HG02938 (cell line): ENCODE data around the gene GATA1.
"Not testable (repeated sequence)": the region's sequence is repeated elsewhere in the genome, so short reads cannot be mapped to it uniquely, and the experiment has no call there.

Experiments used
- ATAC-seq: cut with Tn5 transposase; IDR thresholded peaks from one replicate; pipeline ENCODE4 v1.9.1; 2021; ENCODE audit warnings: mild to moderate bottlenecking, moderate library complexity; ENCODE audit not compliant: unreplicated experiment

The GATA1 gene

DNA sequence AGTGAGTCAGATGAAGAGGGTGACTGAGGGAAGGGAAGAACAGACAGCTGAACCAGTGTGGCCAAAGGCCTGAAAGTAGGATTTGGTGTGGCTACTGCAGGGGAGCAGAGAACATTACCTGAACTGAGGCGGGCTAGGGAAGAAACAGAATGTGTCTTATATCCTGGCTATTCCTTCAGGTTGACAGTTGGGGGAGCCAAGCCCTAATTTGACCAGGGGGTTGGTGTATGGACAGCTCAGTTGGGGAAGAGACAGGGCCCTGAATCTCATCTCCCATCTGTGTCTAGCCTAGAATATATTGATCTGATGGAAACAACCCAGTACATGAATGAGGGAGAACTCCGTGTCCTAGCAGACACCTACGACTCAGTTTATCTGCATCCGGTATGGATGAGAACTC lies 19.7 kb downstream of the GATA1 start:
- ATAC-seq, result no peak

DNA sequence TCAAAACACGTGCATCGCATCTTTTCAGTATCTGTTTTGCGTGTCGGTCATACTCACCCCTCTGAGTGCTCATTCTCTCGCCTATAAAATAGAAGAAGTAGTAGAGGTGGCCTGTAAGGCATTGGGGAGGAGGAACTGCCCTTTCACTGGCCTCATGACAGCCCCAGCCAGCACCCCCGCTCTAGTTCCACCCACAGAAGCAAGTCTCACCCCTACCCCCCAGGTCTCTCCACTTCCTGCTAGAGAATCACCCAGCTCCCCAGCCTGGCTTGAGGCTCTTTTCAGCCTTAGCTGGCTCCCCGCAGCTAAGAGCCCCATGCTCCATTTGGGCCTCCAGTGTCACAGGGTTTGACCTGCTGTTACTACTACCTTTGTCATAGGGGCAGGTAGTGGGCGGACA lies 27.3 kb downstream of the GATA1 start:
- ATAC-seq, result no peak

DNA sequence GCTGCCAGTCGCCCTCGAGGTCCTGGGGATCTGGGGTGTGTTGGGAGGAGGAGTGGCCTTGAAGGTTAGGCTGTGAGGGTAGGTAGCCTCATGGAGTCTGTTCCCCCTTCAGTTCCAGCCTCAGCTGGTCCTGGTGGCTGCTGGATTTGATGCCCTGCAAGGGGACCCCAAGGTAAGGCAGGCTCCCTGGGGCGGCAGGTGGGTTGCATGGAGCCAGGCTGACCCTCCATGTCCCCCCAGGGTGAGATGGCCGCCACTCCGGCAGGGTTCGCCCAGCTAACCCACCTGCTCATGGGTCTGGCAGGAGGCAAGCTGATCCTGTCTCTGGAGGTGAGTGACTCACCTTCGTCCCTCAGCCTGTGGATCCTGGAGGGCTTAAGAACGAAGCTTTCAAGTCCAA lies 28.3 kb downstream of the GATA1 start:
- no peak for ATAC-seq

DNA sequence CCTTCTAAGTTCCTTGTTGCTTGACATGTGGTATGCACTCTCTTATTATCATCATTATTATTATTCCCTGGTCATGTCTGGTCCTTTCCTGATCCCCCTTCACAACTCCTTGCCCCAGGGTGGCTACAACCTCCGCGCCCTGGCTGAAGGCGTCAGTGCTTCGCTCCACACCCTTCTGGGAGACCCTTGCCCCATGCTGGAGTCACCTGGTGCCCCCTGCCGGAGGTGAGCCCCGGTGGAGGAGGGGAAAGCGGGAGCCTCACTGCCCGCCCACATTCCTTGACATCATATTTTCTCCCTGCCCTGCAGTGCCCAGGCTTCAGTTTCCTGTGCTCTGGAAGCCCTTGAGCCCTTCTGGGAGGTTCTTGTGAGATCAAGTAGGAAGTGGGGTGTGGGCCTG lies 28.9 kb downstream of the GATA1 start:
- ATAC-seq, result no peak

DNA sequence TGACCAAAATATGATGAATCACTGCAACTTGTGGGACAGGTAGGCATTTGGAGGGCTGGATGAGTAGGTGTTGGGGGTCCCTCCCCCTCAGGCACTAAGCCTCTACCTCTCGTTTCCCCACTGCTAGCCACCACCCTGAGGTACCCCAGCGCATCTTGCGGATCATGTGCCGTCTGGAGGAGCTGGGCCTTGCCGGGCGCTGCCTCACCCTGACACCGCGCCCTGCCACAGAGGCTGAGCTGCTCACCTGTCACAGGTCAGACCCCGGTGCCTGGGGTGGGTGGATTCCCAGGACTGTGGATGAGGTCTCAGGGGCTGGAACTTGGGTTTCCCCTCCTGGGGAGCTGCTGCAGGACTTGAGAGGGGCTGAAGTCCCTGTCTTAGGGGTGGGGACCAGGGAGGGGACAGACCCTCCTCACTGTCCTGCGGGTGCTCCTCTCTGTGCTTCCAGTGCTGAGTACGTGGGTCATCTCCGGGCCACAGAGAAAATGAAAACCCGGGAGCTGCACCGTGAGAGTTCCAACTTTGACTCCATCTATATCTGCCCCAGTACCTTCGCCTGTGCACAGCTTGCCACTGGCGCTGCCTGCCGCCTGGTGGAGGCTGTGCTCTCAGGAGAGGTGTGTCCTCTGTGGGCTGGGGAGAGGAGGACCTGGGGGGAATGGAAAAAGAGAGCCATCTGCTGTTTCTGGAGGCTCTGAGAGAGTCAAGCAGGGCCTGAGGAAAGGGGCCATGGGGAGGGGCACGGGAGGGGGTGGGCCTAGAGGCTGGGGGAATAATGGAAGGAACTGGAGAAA lies 29.8 kb downstream of the GATA1 start:
- no peak for ATAC-seq

DNA sequence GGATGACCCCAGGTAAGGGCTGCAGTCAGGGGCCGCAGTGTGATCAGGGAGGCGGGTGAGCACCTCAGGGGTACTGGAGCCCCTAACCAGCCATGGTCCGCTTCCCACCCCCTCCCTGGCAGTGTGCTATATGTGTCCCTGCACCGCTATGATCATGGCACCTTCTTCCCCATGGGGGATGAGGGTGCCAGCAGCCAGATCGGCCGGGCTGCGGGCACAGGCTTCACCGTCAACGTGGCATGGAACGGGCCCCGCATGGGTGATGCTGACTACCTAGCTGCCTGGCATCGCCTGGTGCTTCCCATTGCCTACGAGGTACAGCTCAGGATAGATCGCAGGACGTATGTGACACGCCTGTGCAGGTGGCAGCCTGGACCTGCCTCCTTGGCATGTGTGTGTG lies 31.7 kb downstream of the GATA1 start:
- no peak for ATAC-seq

DNA sequence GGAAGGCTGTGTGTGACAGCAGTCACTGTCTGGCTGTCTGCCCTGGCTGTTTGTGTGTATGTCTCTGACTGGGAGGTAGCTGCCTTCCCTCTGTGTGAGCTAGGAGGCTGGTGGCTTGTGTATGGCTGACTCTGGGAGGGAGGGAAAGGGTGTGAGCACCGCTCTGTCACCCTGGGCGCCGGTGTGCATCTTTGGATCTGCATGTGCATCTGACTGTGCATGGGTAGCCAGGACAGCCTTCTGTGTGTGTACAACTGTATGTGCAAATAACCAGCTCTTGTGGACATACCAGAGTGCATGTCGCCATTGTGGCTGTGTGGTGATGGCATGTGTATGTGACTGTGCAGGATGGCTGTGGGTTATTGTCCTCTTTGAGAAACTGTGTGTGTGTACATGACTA lies 32.5 kb downstream of the GATA1 start:
- no peak for ATAC-seq

DNA sequence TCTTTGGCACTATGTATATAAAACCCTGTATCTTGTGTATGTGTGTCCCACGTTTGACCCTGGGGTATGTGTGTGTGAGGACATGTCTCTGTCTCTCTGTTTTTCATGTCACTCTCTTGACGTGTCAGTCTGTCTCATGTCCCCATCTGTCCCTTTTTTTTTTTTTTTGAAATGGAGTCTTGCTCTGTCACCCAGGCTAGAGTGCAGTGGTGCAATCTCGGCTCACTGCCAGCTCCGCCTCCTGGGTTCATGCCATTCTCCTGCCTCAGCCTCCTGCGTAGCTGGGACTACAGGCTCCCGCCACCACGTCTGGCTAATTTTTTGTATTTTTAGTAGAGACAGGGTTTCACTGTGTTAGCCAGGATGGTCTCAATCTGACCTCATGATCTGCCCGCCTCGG lies 33.0 kb downstream of the GATA1 start:
- ATAC-seq, result not testable (repeated sequence)

DNA sequence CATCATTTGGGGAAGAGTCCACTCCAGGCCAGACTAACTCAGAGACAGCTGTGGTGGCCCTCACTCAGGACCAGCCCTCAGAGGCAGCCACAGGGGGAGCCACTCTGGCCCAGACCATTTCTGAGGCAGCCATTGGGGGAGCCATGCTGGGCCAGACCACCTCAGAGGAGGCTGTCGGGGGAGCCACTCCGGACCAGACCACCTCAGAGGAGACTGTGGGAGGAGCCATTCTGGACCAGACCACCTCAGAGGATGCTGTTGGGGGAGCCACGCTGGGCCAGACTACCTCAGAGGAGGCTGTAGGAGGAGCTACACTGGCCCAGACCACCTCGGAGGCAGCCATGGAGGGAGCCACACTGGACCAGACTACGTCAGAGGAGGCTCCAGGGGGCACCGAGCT lies 36.7 kb downstream of the GATA1 start:
- ATAC-seq, result no peak

DNA sequence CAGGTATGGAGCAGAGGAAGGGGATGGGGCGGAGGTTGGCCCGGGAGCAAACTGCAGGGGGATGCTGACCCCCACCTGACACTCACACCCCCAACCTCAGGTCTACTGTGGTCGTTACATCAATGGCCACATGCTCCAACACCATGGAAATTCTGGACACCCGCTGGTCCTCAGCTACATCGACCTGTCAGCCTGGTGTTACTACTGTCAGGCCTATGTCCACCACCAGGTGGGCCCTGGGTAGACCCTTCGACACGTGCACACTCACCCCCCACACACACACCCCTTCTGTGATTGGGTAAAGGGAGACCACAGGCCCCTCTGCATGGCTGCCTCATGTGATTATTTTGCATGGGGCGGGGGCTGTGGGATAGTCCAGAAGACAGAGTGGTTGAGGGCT lies 37.7 kb downstream of the GATA1 start:
- no peak for ATAC-seq

DNA sequence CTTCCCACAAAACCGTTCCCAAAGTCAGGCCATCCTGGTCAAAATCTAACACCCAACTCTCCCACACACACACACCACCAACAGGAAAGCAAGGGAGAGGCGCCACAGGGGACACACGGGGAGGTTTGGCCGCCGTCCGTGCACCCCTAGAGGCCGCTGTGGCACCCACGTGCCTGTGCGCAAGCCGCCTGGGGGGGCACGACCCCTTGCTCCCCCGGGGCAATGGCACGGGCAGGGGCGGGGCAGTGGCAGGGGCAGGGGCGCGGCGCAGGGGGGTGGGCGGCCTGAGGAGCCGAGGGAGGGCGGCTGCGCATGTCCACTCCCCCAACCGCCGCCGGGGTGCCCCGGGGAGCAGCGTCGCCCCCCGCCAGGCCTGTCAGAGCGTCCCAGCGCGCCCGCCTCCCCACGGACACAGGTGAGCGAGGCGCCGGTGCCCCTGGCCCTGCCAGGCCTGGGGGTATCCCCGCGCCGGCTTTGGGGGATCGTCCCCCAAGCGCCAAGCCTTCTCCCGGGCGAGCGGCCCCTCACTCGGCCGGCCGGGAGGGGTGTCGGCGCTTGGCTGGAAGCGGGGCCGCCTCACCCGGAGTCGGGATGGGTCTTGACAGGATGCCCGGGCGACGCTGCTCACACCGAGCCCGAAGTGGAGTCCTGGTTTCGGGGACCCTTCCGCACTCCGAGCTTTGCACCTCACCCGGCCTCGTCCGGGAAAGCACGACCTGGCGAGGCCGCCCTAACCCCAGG lies 39.9 kb downstream of the GATA1 start, which contains the start of gene ERAS:
ERAS (plus strand) TSS at position 379 of the 741 bp plus-strand sequence. CDS start 2,611 bp downstream, outside the sequence.
- no peak for ATAC-seq

DNA sequence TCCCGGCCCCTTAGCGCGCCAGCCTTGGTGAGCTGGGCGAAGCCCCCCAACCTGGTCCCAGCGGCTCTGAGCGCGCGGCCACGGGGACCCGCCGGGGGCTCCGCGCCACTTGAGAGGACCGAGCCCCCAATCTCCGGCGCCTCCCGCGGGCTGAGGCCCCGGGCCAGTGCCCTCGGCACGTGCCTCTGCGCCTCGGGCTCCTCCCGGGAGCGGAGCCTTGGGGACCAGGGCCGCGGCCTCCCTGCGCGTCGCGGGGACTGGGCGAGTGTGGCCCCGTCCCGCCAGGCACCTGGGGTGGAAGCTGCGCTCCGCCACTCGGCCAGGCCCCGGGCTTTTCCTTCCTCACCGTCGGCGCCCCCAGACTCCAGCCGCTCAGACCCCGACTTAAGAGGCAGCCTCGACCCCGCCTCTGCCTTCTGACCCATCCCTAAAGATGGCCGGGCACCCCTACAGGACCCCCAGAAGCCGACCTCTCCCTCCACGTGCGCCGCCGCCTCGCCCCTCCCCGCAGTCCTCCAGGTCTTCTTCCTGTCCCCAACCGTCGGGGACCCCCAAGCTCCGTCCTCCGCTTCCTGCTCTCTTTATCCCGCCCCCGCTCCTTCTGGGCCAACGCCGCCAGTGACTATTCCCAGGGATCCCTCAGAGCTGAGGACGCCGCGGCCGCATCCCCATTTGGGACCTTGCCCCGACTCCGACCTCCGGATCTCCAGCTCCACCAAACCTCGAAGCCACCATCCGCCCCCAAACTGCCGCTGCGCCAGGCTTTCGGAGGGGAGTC lies 40.7 kb downstream of the GATA1 start:
- ATAC-seq, result no peak

DNA sequence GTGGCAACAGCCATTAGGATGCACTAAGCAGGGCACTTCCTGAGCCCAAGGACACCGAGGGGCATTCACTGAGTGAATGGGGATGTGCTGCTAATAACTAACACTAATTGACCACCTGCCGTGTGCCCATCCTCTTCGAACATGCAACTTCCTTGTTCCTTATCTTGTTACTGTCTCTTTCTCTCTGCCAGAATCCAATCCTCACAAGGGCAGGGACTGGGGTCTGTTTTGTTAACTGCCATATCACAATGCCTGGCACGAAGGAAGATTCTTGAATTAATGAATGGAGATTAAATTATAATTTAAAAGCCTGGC lies 41.2 kb downstream of the GATA1 start:
- ATAC-seq, result no peak

DNA sequence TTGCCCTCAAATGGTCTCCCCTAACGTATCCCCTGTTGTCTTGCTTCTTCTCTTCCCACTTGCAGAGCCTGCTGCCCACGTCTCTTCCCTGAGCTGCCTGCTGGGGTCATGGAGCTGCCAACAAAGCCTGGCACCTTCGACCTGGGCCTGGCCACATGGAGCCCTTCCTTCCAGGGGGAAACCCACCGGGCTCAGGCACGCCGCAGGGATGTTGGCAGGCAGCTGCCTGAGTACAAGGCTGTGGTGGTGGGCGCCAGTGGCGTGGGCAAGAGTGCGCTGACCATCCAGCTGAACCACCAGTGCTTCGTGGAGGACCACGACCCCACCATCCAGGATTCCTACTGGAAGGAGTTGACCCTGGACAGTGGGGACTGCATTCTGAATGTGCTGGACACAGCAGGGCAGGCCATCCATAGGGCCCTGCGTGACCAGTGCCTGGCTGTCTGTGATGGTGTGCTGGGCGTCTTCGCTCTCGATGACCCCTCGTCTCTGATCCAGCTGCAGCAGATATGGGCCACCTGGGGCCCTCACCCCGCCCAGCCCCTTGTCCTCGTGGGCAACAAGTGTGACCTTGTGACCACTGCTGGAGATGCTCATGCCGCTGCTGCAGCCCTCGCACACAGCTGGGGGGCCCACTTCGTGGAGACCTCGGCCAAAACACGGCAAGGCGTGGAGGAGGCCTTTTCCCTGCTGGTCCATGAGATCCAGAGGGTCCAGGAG lies 42.8 kb downstream of the GATA1 start:
- no peak for ATAC-seq

DNA sequence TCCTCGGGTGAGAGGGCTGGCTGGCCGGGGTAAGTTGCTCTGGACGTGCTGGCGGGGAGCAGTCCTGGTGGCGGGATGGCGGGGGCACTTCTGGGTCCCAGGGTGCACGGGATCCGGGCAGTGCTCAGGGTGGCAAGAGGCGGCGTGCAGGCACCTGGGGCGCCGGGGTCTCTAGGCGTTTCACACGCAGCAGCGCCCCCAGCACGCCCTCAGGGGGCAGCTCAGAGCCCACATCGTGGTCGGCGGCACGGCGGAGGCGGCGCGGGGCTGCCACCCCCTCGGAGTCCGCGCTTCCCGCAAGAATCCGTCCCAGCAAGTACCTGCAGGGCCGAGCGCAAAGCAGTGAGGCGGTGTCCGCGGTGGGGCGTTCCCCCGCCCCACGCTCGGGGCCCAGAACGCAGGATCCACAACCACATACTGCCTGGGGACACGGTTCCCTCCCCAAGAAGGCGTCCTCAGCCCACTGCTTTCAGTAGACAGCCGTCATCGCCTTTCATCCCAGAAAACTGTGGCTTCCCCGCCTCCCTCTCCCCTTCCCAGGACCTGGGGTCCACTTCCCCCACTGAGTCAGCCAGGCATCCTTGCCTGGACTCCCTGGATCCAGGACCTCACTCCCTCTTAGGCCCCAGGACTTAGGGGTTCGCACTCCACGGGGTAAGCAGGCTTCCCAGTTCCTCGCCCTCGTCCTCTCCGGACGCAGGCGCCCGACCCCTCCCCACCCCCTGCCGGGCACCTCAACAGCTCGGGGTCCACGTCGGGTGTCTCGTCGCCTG lies 44.9 kb downstream of the GATA1 start:
- no peak for ATAC-seq

DNA sequence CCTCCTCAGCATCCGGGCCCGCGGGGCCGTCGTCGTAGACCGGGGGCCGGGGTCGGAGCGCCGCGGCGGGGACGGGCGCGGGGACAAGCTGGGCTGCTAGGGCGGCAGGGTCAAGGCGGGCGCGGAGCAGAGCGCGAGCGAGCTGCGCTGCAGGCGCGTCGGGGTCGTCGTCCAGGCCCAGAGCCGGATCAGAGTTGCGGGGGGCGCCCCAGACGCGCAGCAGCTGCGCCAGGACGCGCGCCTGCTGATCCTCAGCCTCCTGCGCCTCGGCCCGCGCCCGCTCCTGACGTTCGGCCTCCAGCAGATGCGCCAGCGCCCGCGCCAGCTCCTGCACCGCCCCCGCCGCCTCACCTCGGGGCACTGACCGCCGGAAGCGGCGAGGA lies 45.5 kb downstream of the GATA1 start:
- no peak for ATAC-seq

DNA sequence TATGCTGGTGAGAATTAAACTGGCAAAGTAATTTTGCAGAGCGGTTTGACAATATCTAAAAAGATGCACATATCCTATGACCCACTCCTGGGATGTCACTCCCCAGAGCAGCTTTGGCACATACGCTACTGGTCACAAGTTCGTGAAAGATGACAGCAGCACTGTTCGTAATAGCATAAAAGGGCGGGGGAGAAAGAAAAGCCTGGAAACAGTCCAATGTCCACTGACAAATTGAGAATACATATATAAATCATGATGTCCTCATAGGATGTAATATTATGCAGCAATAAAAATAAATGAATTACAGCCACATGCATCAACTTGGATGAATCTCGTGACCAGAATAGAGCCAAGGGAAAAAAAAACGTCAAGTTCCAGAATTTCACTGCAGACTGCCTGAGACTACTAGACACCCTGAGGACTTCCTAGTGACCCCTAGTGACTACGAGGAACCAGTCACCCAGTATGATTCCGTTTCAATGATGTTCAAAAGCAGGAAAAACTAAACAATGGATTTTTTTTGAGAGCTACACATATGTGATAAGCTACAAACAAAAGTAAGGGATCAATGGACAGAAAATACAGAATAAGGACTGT lies 47.2 kb downstream of the GATA1 start:
- no peak for ATAC-seq

DNA sequence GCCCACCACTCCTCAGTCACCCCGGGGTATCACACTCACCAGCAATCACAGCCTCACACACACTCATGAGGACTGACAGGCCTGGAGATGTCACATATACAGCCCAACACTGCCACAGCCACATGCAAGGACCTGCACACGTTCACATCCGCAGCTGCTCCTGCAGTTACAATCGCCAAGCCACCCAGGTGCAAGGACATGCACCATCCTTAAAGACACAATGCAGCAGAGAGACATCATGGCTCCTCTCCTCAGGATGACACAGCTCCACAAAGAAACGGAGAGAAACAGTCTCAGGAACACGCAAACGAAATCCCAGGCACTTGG lies 48.0 kb downstream of the GATA1 start:
- no peak for ATAC-seq

DNA sequence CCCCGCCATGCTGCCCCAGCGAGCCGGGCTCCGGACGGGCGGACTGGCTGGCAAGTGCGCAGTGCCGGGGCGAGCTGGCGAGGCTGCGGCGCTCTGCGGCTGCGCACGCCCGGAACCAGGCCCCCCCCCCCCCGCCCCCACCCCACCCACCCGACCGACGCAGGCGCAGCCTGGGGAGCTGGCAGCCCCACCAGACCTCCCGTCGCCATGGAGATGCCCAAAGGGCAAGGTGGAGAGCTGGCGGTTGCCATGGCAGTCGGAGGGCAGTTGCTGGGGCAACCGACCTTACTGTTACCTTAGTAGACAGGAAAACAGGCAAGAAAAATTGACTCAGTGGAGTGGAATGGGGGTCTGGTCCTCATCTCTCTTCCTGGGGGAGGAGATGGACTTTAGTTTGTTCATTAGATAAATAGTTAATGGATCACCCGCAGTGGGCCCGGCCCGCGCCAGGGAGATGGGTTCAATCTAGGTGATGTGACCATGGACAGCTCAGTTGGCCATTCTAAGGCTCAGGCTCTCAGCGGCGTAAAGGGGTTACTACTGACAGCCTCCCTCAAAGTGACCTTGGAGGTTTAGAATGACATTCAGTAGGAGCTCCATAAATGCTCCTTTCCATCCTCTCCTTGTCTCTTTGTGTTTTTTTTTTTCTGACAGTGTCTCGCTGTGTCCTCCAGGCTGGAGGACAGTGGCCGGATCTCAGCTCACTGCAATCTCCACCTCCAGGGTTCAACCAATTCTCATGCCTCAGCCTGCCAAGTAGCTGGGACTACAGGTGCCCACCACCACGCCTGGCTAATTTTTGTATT lies 49.3 kb downstream of the GATA1 start, which contains the start of gene PCSK1N:
PCSK1N (minus strand) TSS at position 87 of the 806 bp plus-strand sequence; CDS start at position 9, 78 bp downstream.
- no peak for ATAC-seq
